PC-3 (cell line): ENCODE data around the gene GRIK1.

Source experiments
- EZH2phosphoT487 ChIP-seq: fragments of 300-600 bp; sonication (generic); IDR thresholded peaks from 2 replicates; pipeline ENCODE4 v1.6.1; 2018; ENCODE audit warnings: mild to moderate bottlenecking, antibody characterized with exemption, low read length, borderline replicate concordance
- TF ChIP-seq, protein P1 (sequence below): fragments of 300-600 bp; sonication (generic); conservative IDR thresholded peaks from 2 replicates; pipeline ENCODE4 v1.5.1; 2017; ENCODE audit warnings: antibody characterized with exemption, low read depth, mild to moderate bottlenecking, low read length

DNA sequence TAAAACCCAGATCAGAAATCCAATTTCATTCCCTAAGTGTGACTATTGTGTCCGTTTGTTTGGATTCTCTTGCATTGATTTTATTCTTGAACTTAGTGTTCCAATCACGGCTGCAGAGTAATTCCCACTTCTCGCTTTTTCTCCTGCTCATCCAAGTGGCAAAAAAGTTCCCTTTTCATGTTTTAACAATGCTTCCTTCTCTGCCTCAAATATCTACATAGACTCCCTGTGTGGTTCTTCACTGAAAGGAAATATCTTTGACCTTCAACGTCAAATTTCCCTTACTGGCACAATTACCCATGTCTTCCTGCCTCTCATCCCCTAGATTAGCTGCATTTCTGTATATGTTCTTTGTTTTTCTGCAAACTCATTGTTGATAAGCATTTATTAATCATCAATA lies 335.7 kb downstream of the GRIK1 start:
- TF ChIP-seq, protein P1, sequence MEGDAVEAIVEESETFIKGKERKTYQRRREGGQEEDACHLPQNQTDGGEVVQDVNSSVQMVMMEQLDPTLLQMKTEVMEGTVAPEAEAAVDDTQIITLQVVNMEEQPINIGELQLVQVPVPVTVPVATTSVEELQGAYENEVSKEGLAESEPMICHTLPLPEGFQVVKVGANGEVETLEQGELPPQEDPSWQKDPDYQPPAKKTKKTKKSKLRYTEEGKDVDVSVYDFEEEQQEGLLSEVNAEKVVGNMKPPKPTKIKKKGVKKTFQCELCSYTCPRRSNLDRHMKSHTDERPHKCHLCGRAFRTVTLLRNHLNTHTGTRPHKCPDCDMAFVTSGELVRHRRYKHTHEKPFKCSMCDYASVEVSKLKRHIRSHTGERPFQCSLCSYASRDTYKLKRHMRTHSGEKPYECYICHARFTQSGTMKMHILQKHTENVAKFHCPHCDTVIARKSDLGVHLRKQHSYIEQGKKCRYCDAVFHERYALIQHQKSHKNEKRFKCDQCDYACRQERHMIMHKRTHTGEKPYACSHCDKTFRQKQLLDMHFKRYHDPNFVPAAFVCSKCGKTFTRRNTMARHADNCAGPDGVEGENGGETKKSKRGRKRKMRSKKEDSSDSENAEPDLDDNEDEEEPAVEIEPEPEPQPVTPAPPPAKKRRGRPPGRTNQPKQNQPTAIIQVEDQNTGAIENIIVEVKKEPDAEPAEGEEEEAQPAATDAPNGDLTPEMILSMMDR: no peak
- no peak for TF ChIP-seq EZH2phosphoT487
